Adrenal gland (tissue), 12 donors: Measurements from ENCODE around the gene RGCC. TPM values are rescaled to one million over a fixed set of nuclear protein-coding genes. Genes with fewer than 3 reads are reported as not detected.

ENCODE experiments used
- DNase-seq, 7 donors: peaks; one replicate each; pipeline ENCODE4 v3.0.0-alpha.2; 2019 to 2020
- H3K27ac ChIP-seq, 5 donors: fragments of 200-600 bp; sonication (generic) in 4 of 5; 1 replicate in 3 of 5; 2 replicates in 2 of 5; pipeline versions ENCODE4 v1.5.1 to v1.8.0; 2016 to 2020; ENCODE audit warnings: mild to moderate bottlenecking in 1 of 5
- H3K27me3 ChIP-seq: fragments of 200-600 bp; 2 replicates; pipeline ENCODE4 v1.8.0; 2021
- H3K36me3 ChIP-seq, 2 donors: fragments of 200-600 bp; replicated peaks in 1 of 2; 1 replicate in 1 of 2; 2 replicates in 1 of 2; pipeline versions ENCODE4 v1.5.1 to v1.8.0; 2018 to 2022
- H3K4me1 ChIP-seq, 2 donors: fragments of 200-600 bp; replicated peaks in 1 of 2; 1 replicate in 1 of 2; 2 replicates in 1 of 2; pipeline versions ENCODE4 v1.5.1 to v1.8.0; 2018 to 2021
- H3K4me3 ChIP-seq, 4 donors: fragments of 200-600 bp; sonication (generic) in 3 of 4; one replicate each; pipeline ENCODE4 v1.5.1; 2016 to 2018
- H3K9me3 ChIP-seq, 3 donors: fragments of 200-600 bp; sonication (generic) in 1 of 3; replicated peaks in 1 of 3; 1 replicate in 2 of 3; 2 replicates in 1 of 3; pipeline versions ENCODE4 v1.5.1 to v1.8.0; 2016 to 2021
- CTCF ChIP-seq, 6 experiments: fragments of 450-650 bp in 4 of 6; fragments of 200-600 bp in 2 of 6; sonication (generic) in 1 of 6; IDR thresholded peaks; 1 replicate in 5 of 6; 2 replicates in 1 of 6; pipeline versions ENCODE4 v1.5.1 to v1.8.0; 2016 to 2021; ENCODE audit warnings: antibody characterized with exemption in 6 of 6, mild to moderate bottlenecking in 2 of 6, moderate library complexity in 1 of 6
- POLR2A ChIP-seq, 2 donors: fragments of 450-650 bp; IDR thresholded peaks; one replicate each; pipeline ENCODE4 v1.6.1; 2017; ENCODE audit warnings: antibody characterized with exemption in 2 of 2, mild to moderate bottlenecking in 2 of 2, moderate library complexity in 1 of 2
- WGBS, 4 donors: extraction: QIAGEN DNeasy Blood & Tissue Kit in 2 of 4; methylation state at CpG; one replicate each; pipeline versions ENCODE4 v1.1.5 to v1.1.7; 2013 to 2017; 5-methylcytosine and 5-hydroxymethylcytosine counted together
- intact Hi-C, 2 donors: fragments of 100-400 bp; cut with DNase I; formaldehyde crosslinking; loops; one replicate each; pipeline versions ENCODE4 v1.14.1 to v1.15.0; 2022 to 2023
- polyA plus RNA-seq, 3 donors: library from polyadenylated mRNA; stranded (reverse); fragments of 200-250 nt in 2 of 3; fragments of 350-450 nt in 1 of 3; fragmentation: Illumina TruSeq in 1 of 3; extraction: RNeasy Lipid Tissue Mini Kit (QIAGEN cat#74804) in 1 of 3; gene quantifications; one replicate each; pipeline ENCODE4 v1.2.3, GENCODE V29; 2013 to 2014
- total RNA-seq, 9 donors: library from RNA; depleted of rRNA in 4 of 9; stranded (reverse); fragments of >200 nt in 4 of 9; fragments of 120-200 nt in 1 of 9; fragmentation: NEBNext Ultra II Directional in 1 of 9; extraction: Animal tissue kit (Norgen Biotek cat#: 25700) in 1 of 9; gene quantifications; one replicate each; pipeline versions ENCODE4 v1.1.0 to v1.2.4, GENCODE V29; 2013 to 2023
- donor health status: healthy with polysubstance abuse.
- donor health status: Bipolar disorder and iron deficiency.
- donor health status: DM: yes; HTN: yes; CAD: no.
- donor health status: DM: no; HTN: no; CAD: no.
- donor health status: DM: no; HTN: no; CAD: no.
- donor health status: DM: yes; HTN: yes; CAD: no.

Gene RGCC
- total and polyA plus RNA-seq, 12 donors, result 6.2 to 151 (median 28.8) TPM

GRCh38 chr13:41462427-41462826 lies 5.1 kb downstream of the RGCC start:
- intact Hi-C loops, result no loop called here
- Histone ChIP-seq H3K4me3 (no peak overlapping the region), H3K27ac (no peak overlapping the region), H3K4me1 (peaks cover 11 to 15% of the 10 kb centered on the region in 2 donors), H3K36me3 (no peaks in the 10 kb centered on the region), H3K9me3 (no peaks in the 10 kb centered on the region), H3K27me3 (no peaks in the 10 kb centered on the region)
- no peak for TF ChIP-seq POLR2A (IDR thresholded peaks at IDR 0.05)
- TF ChIP-seq CTCF (IDR thresholded peaks at IDR 0.05), result no peak
- no peak for DNase-seq
- 85 to 91% (median 90%) methylated on average over 6 of the region's 6 CpGs for WGBS, 4 donors

GRCh38 chr13:41463838-41464602 lies 6.7 kb downstream of the RGCC start:
- Histone ChIP-seq H3K9me3 (no peaks in the 10 kb centered on the region), H3K36me3 (no peaks in the 10 kb centered on the region), H3K4me3 (no peak overlapping the region), H3K27ac (peak overlapping the region in 1 of 5 donors; percentile 9), H3K4me1 (no peaks in the 10 kb centered on the region), H3K27me3 (no peaks in the 10 kb centered on the region)
- DNase-seq, result no peak
- WGBS, 4 donors, result 83 to 87% (median 86%) methylated on average over 7 to 11 of the region's 11 CpGs
- intact Hi-C loops, result no loop called here
- no peak for TF ChIP-seq CTCF (IDR thresholded peaks at IDR 0.05)
- TF ChIP-seq POLR2A (IDR thresholded peaks at IDR 0.05), result no peak

GRCh38 chr13:41465241-41465847 lies 8.0 kb downstream of the RGCC start:
- intact Hi-C loops, result no loop called here
- Histone ChIP-seq H3K4me1 (no peaks in the 10 kb centered on the region), H3K27me3 (no peaks in the 10 kb centered on the region), H3K4me3 (no peak overlapping the region), H3K36me3 (peaks cover 0 to 4% of the 10 kb centered on the region in 2 donors), H3K9me3 (no peaks in the 10 kb centered on the region), H3K27ac (peak overlapping the region in 1 of 5 donors; percentile 20)
- 58 to 65% (median 61%) methylated on average over 4 of the region's 4 CpGs for WGBS, 4 donors
- peak in 6 of 7 donors; percentile 27 to 67 (median 45) for DNase-seq
- no peak for TF ChIP-seq POLR2A (IDR thresholded peaks at IDR 0.05)
- no peak for TF ChIP-seq CTCF (IDR thresholded peaks at IDR 0.05)

- intact Hi-C loops, result no loop called here
- Histone ChIP-seq H3K4me1 (no peaks in the 10 kb centered on the region), H3K27me3 (no peaks in the 10 kb centered on the region), H3K4me3 (no peak overlapping the region), H3K36me3 (peaks cover 0 to 4% of the 10 kb centered on the region in 2 donors), H3K27ac (no peak overlapping the region), H3K9me3 (no peaks in the 10 kb centered on the region)
- no peak for DNase-seq
- WGBS, 4 donors, result 84 to 100% (median 89%) methylated on average over 1 of the region's 1 CpG
- TF ChIP-seq POLR2A (IDR thresholded peaks at IDR 0.05), result no peak
- no peak for TF ChIP-seq CTCF (IDR thresholded peaks at IDR 0.05)
Observed at GRCh38 chr13:41465898-41466320, 8.6 kb downstream of the RGCC start.
